ENCODE results near the gene TOP3B. TPM values are rescaled to one million over a fixed set of nuclear protein-coding genes. Genes with fewer than 3 reads are reported as not detected.

The TOP3B gene
- total RNA-seq (10 to 100 TPM in 1 of 2 donors, 1 to 10 TPM in 1; 9.7 to 26.9 TPM), polyA plus RNA-seq (1 to 10 TPM; 6.0 to 7.9 TPM)

DNA sequence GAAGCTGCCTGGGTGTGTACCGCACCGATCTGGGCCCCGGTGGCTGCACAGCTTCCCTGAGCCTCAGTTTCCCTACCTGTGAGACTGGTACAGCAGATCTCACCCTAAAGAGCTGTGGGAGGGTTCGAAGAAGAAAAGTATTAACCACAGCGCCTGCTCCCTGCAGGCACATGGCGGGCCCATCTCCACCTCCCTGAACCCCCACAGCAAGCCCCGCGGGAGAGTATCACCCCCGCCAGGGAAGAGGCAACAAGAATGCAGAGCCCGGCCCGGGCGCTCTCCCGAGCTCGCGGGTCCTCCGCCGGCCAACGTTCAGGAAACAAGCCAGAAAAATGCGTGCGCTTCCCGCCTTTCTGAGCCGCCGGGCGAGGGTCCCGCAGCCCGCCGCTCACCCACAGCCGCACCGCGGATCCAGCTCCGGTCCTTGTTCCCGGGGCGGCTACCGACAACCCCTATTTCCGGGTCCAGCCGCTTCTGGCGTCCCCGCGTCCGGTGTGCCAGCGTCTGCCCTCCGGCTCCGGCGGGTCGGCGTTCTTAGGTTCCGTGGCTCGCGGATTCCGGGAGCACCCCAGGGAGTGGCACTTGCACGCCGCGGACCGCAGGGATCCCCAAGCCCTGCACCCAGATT, at the start of gene TOP3B:
TSS of gene TOP3B (minus strand) at position 450 of the 628 bp plus-strand sequence. CDS start 7,078 bp downstream, outside the sequence.
- WGBS, result under 1% methylated on average over 54 of the region's 54 CpGs
- Histone ChIP-seq H3K27ac (ENCODE audit: low read depth in 1 of 2, low read length in 2 of 2) (peak within 1 kb of the TSS; percentile 55 to 72), H3K4me1 (ENCODE audit: control insufficient read depth in 4 of 4, insufficient read depth in 4 of 4, low read length in 3 of 4) (peaks cover 1 to 19% (median 12%) of the 10 kb centered on the region in 4 donors), H3K36me3 (ENCODE audit: control insufficient read depth in 4 of 4, insufficient read depth in 3 of 4, low read depth in 1 of 4, low read length in 3 of 4) (peaks cover 0 to 4% (median 0%) of the 10 kb centered on the region in 4 donors), H3K9ac (ENCODE audit: low read depth in 1 of 2, low read length in 2 of 2) (peak within 1 kb of the TSS; percentile 82 to 98), H3K9me3 (ENCODE audit: control insufficient read depth in 4 of 4, low read length in 3 of 4) (no peaks in the 10 kb centered on the region), H3K4me3 (ENCODE audit: low read depth in 1 of 3, low read length in 3 of 3) (peak within 1 kb of the TSS; percentile 66 to 95 (median 94)), H3K27me3 (ENCODE audit: control insufficient read depth in 4 of 4, insufficient read depth in 4 of 4, low read length in 3 of 4) (no peaks in the 10 kb centered on the region)
- TF ChIP-seq, protein P1, sequence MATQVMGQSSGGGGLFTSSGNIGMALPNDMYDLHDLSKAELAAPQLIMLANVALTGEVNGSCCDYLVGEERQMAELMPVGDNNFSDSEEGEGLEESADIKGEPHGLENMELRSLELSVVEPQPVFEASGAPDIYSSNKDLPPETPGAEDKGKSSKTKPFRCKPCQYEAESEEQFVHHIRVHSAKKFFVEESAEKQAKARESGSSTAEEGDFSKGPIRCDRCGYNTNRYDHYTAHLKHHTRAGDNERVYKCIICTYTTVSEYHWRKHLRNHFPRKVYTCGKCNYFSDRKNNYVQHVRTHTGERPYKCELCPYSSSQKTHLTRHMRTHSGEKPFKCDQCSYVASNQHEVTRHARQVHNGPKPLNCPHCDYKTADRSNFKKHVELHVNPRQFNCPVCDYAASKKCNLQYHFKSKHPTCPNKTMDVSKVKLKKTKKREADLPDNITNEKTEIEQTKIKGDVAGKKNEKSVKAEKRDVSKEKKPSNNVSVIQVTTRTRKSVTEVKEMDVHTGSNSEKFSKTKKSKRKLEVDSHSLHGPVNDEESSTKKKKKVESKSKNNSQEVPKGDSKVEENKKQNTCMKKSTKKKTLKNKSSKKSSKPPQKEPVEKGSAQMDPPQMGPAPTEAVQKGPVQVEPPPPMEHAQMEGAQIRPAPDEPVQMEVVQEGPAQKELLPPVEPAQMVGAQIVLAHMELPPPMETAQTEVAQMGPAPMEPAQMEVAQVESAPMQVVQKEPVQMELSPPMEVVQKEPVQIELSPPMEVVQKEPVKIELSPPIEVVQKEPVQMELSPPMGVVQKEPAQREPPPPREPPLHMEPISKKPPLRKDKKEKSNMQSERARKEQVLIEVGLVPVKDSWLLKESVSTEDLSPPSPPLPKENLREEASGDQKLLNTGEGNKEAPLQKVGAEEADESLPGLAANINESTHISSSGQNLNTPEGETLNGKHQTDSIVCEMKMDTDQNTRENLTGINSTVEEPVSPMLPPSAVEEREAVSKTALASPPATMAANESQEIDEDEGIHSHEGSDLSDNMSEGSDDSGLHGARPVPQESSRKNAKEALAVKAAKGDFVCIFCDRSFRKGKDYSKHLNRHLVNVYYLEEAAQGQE (IDR thresholded peaks at IDR 0.05), result peak; percentile 26
- TF ChIP-seq YY1 (IDR thresholded peaks at IDR 0.05) (peak; percentile 51), RXRA (IDR thresholded peaks at IDR 0.05) (peak in 1 of 2 donors; percentile 20), JUND (IDR thresholded peaks at IDR 0.05) (no peak), GABPA (IDR thresholded peaks at IDR 0.05 in 1 of 2, conservative IDR thresholded peaks at IDR 0.05 in 1 of 2) (peak; percentile 94 to 97), MAX (IDR thresholded peaks at IDR 0.05) (no peak), FOXA1 (IDR thresholded peaks at IDR 0.05) (no peak)
- DNase-seq (ENCODE audit: low spot score), result peak; percentile 82

DNA sequence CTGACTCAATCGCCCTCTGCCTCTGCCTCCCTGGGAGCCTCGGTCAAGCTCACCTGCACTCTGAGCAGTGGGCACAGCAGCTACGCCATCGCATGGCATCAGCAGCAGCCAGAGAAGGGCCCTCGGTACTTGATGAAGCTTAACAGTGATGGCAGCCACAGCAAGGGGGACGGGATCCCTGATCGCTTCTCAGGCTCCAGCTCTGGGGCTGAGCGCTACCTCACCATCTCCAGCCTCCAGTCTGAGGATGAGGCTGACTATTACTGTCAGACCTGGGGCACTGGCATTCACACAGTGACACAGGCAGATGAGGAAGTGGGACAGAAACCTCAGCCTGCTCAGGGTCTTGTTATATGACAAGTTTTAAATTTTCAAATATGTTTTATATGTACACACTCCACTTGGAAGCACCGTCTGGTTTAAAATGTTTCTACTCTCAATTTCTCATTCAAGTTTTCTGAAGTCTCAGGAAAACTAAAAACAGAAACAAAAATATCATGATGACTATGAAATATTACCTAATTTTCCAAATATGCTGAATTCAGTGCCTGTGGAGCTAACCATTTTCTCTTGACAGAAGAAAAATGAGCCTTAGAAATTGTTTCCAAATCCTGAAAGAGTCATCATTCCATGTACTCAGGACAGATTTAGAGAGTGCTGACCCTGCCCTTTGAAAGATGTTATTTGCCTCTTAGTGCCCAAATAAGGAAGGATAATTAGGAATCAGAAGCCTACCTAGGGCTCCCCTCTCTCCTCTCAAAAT, 48.8 kb upstream of the TOP3B start:
- no peak for DNase-seq (ENCODE audit: low spot score)
- Histone ChIP-seq H3K27me3 (ENCODE audit: control insufficient read depth in 4 of 4, insufficient read depth in 4 of 4, low read length in 3 of 4) (no peaks in the 10 kb centered on the region), H3K36me3 (ENCODE audit: control insufficient read depth in 4 of 4, insufficient read depth in 3 of 4, low read depth in 1 of 4, low read length in 3 of 4) (no peaks in the 10 kb centered on the region), H3K9me3 (ENCODE audit: control insufficient read depth in 4 of 4, low read length in 3 of 4) (no peaks in the 10 kb centered on the region), H3K9ac (ENCODE audit: low read depth in 1 of 2, low read length in 2 of 2) (no peak overlapping the region), H3K27ac (ENCODE audit: low read depth in 1 of 2, low read length in 2 of 2) (no peak overlapping the region), H3K4me3 (ENCODE audit: low read depth in 1 of 3, low read length in 3 of 3) (no peak overlapping the region), H3K4me1 (ENCODE audit: control insufficient read depth in 4 of 4, insufficient read depth in 4 of 4, low read length in 3 of 4) (no peaks in the 10 kb centered on the region)
- no peak for TF ChIP-seq HNF4G (IDR thresholded peaks at IDR 0.05)
- TF ChIP-seq YY1 (IDR thresholded peaks at IDR 0.05), result no peak
- 87% methylated on average over 9 of the region's 9 CpGs for WGBS

GRCh38 chr22:22030493-22031182, 48.1 kb upstream of the TOP3B start:
- Histone ChIP-seq H3K27ac (ENCODE audit: low read depth in 1 of 2, low read length in 2 of 2) (no peak overlapping the region), H3K9me3 (ENCODE audit: control insufficient read depth in 4 of 4, low read length in 3 of 4) (no peaks in the 10 kb centered on the region), H3K4me3 (ENCODE audit: low read depth in 1 of 3, low read length in 3 of 3) (no peak overlapping the region), H3K27me3 (ENCODE audit: control insufficient read depth in 4 of 4, insufficient read depth in 4 of 4, low read length in 3 of 4) (no peaks in the 10 kb centered on the region), H3K4me1 (ENCODE audit: control insufficient read depth in 4 of 4, insufficient read depth in 4 of 4, low read length in 3 of 4) (no peaks in the 10 kb centered on the region), H3K36me3 (ENCODE audit: control insufficient read depth in 4 of 4, insufficient read depth in 3 of 4, low read depth in 1 of 4, low read length in 3 of 4) (no peaks in the 10 kb centered on the region), H3K9ac (ENCODE audit: low read depth in 1 of 2, low read length in 2 of 2) (no peak overlapping the region)
- peak; percentile 28 to 46 for TF ChIP-seq RAD21 (IDR thresholded peaks at IDR 0.05)
- TF ChIP-seq MAX (IDR thresholded peaks at IDR 0.05), result no peak
- DNase-seq (ENCODE audit: low spot score), result no peak
- WGBS, result 63% methylated on average over 7 of the region's 7 CpGs

All from liver (tissue), 9 donors.